CD4-positive, alpha-beta T cell treated with Interleukin-17A for 1 hour (primary cell): Measurements from ENCODE around the gene CD74.
A peak's percentile ranks its signal among the peaks of the same experiment; 100 is the strongest.

Experiments used
- DNase-seq: peaks from one replicate; pipeline ENCODE4 v3.0.0-alpha.2; 2020

Gene CD74

DNA sequence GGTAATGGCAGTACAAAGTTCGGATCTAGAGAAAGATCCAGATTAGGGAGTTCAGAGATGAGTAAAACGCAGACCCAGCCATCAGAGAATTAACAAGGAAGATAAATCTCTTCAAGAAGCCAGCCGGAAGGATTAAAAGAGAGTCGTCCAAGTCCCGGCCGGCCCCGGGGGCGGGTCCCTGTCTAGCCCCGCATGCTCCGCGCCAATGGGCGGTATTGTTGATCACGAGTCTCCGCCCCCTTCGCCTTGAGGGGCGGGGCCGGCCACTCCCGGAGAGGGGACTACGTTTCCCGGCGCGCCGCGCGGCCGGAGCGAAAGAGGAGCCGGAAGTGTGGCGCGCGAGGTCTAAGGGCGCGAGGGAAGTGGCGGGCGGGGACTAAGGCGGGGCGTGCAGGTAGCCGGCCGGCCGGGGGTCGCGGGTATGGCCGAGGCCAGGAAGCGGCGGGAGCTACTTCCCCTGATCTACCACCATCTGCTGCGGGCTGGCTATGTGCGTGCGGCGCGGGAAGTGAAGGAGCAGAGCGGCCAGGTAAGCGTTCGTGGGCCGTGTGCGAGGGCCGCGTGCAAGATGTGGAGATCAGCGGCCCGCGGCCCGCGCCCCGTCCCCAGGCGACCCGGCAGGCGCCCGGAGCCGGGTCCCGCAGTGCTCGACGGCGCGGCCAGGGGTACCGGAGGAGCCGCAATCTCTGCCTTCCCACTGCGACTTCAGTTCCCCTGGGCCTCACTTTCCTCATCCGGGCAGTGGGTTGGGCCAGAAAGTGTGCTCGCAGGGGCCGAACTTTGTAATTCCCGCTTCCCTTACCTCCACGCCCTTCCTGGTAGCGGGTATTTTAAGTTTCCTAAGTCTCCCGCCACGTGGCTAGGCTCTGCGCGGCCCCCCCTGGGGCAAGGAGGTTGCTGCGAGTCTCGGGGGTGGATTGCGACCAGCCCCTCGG is 55.1 kb downstream of the CD74 start, which contains the start of gene TCOF1:
Gene TCOF1 (plus strand): TSS at position 372 of the 935 bp plus-strand sequence. CDS start 50 bp downstream, at position 422.
- DNase-seq, result peak; percentile 96

- no peak for DNase-seq
Measured at GRCh38 chr5:150356575-150357294, 56.0 kb downstream of the CD74 start.

DNA sequence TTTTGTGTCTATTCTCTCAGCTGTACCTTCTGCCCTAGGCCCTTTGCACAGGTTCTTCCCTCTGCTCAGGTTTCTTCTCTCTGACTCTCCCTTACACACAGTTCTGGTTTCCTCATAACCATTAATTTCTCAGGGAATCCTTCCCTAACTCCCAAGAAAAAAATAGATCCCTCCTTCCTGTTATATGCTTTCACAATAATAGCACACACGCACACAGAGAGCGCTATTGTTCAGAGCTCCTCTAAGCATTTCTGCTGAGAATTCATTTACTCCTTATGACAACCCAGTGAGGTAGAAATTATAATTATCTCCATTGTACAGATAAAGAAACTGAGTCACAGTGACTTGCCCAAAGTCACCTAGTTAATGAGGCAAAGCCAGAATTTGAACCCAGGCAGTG is 56.9 kb downstream of the CD74 start:
- DNase-seq, result no peak

DNA sequence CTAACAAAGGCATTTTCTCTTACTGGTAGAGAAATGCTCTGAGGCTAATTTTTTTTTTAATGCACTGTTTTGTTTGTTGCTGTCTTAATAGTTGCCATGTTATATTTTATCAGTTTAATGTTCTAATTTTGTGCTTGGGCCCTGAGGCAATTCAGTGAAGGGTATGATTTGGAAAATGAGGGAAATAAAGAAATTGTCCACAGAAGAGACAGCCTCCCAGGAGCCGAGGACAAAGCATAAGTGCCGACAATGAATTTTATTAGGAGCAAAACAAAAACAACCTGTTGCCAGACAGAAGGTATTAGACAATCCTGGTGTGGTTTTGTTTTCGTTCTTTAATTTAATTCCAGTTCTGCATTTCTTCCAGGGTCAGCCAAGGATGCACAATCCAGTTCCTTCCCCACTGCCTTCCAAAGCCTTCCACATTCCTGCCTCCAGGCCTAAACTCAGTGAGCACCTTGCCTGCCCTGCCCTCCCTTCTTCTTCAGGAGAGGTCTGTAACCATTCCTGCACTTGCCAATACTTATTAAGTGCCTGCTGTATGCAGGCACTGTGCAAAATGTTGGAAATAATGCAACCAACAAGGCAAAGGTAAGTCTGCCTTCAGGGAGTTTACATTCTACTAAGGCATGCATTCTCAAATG is 59.6 kb downstream of the CD74 start:
- no peak for DNase-seq

DNA sequence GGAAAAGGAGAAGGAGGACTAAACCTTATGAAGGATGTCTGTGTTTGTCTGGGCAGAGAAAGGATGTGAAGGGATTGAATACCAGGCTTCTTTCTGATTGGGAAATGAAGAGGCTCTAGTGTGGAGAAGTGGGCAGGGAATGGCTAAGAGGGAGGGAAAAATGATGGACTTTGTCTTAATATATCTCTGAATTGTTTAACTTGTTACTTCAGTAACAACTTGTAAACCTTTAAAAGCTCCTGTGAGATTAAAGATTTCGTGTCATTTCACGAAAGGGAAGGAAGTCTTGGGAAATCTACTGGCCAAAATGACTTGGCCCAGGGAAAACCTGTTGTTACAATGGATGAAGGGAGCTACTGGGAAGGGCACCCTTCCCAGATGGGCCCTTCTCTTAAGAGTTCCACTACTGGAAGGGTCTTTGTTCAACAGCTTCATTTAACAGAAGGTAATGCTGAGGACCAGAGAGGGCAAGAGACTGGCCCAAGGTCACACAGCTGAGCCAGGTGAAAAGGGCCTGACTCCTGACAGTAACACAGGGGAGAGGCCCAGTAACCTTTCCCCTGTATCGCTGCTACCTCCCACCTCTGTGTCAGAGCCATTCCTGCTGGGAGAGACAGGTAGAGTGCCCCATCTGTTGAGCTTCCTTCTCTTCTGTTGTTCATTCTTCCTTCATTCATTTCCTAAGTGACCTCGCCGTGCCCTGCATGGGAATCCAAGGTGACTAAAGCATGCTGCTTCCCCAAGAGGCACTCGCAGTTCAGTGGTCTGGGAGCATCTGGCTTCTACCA is 60.3 kb downstream of the CD74 start:
- no peak for DNase-seq
